Suprapubic skin (tissue), 4 donors: ENCODE data around the gene MAD2L1BP. TPM values are rescaled to one million over a fixed set of nuclear protein-coding genes. Genes with fewer than 3 reads are reported as not detected.
"Not testable (repeated sequence)": the region's sequence is repeated elsewhere in the genome, so short reads cannot be mapped to it uniquely, and the experiment has no call there.

Experiments used
- DNase-seq, 2 donors: peaks; one replicate each; pipeline ENCODE4 v3.0.0-alpha.2; 2019; ENCODE audit warnings: low spot score in 2 of 2
- H3K27ac ChIP-seq: fragments of 200-600 bp; sonication (generic); one replicate; pipeline ENCODE4 v1.5.1; 2019
- H3K27me3 ChIP-seq: fragments of 200-600 bp; sonication (generic); one replicate; pipeline ENCODE4 v1.5.1; 2019
- H3K36me3 ChIP-seq: fragments of 200-600 bp; sonication (generic); one replicate; pipeline ENCODE4 v1.5.1; 2019
- H3K4me1 ChIP-seq: fragments of 200-600 bp; sonication (generic); one replicate; pipeline ENCODE4 v1.5.1; 2019
- H3K4me3 ChIP-seq: fragments of 200-600 bp; sonication (generic); one replicate; pipeline ENCODE4 v1.5.1; 2019; ENCODE audit warnings: mild to moderate bottlenecking
- H3K9me3 ChIP-seq: fragments of 200-600 bp; sonication (generic); one replicate; pipeline ENCODE4 v1.5.1; 2019
- CTCF ChIP-seq, 2 donors: fragments of 200-600 bp in 1 of 2; fragments of 450-650 bp in 1 of 2; sonication (generic) in 1 of 2; IDR thresholded peaks; one replicate each; pipeline ENCODE4 v1.5.1; 2016 to 2019; ENCODE audit warnings: antibody characterized with exemption in 2 of 2, mild to moderate bottlenecking in 1 of 2, moderate library complexity in 1 of 2
- EP300 ChIP-seq: sonication (generic); formaldehyde crosslinking; IDR thresholded peaks from one replicate; pipeline ENCODE4 v1.6.1; 2017; ENCODE audit warnings: antibody characterized with exemption
- POLR2A ChIP-seq, 2 donors: fragments of 450-650 bp; IDR thresholded peaks; one replicate each; pipeline ENCODE4 v1.6.1; 2017; ENCODE audit warnings: antibody characterized with exemption in 2 of 2, mild to moderate bottlenecking in 2 of 2, moderate library complexity in 2 of 2
- POLR2AphosphoS5 ChIP-seq, 3 donors: sonication (generic); formaldehyde crosslinking; IDR thresholded peaks; one replicate each; pipeline ENCODE4 v1.6.1; 2017; ENCODE audit warnings: antibody characterized with exemption in 3 of 3
- WGBS: methylation state at CpG from one replicate; pipeline ENCODE4 v1.1.5; 2018; 5-methylcytosine and 5-hydroxymethylcytosine counted together
- total RNA-seq, 4 donors: library from RNA; depleted of rRNA; stranded (reverse); fragments of >200 nt; gene quantifications; one replicate each; pipeline ENCODE4 v1.1.0, GENCODE V29; 2016

MAD2L1BP gene
- total RNA-seq, 4 donors from 2014 or later, result 35.4 to 63.1 (median 49.7) TPM

GRCh38 chr6:43644940-43645612, 9.4 kb downstream of the MAD2L1BP start, which contains the start of gene RSPH9:
Gene RSPH9 (plus strand): TSS chr6:43645036. CDS start chr6:43645099, 63 bp downstream.
- no peak for TF ChIP-seq POLR2A (IDR thresholded peaks at IDR 0.05)
- TF ChIP-seq CTCF (IDR thresholded peaks at IDR 0.05), result no peak
- TF ChIP-seq POLR2AphosphoS5 (IDR thresholded peaks at IDR 0.05), result no peak
- TF ChIP-seq EP300, result no peak
- Histone ChIP-seq H3K27ac (no peak within 1 kb of the TSS), H3K36me3 (peaks cover 17% of the 10 kb centered on the region), H3K4me3 (peak within 1 kb of the TSS; percentile 45), H3K4me1 (peaks cover 10% of the 10 kb centered on the region), H3K9me3 (no peaks in the 10 kb centered on the region), H3K27me3 (no peaks in the 10 kb centered on the region)
- peak; percentile 81 to 87 for DNase-seq
- WGBS, result 8% methylated on average over 52 of the region's 52 CpGs

GRCh38 chr6:43645613-43645964, 9.9 kb downstream of the MAD2L1BP start:
- Histone ChIP-seq H3K4me1 (peaks cover 10% of the 10 kb centered on the region), H3K27me3 (no peaks in the 10 kb centered on the region), H3K4me3 (peak overlapping the region; percentile 45), H3K27ac (no peak overlapping the region), H3K9me3 (no peaks in the 10 kb centered on the region), H3K36me3 (peaks cover 11% of the 10 kb centered on the region)
- TF ChIP-seq EP300 (no peak), POLR2AphosphoS5 (IDR thresholded peaks at IDR 0.05) (no peak), CTCF (IDR thresholded peaks at IDR 0.05) (no peak), POLR2A (IDR thresholded peaks at IDR 0.05) (no peak)
- no peak for DNase-seq
- WGBS, result 7% methylated on average over 9 of the region's 9 CpGs

DNA sequence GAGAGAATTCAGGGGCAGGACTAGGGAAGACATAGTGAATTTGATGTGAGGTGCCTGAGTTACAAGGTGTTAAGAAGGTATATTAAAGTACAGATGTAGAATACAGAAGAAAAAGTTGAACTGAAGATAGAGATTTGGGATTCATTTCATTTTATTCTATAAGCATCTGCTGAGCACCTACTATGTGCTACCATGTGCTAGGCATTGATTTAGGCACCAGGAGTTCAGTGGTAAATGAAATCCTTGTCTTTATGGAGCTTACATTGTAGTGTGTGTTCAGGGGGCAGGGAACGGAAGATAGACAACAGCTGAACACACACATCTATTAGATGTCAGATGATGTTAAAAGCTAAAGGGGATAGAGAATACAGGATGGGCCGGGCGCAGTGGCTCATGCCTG, 12.0 kb downstream of the MAD2L1BP start:
- Histone ChIP-seq H3K4me3 (no peak overlapping the region), H3K4me1 (peaks cover 10% of the 10 kb centered on the region), H3K36me3 (no peaks in the 10 kb centered on the region), H3K27ac (no peak overlapping the region), H3K27me3 (no peaks in the 10 kb centered on the region), H3K9me3 (no peaks in the 10 kb centered on the region)
- no peak for DNase-seq
- WGBS, result 100% methylated on average over 3 of the region's 3 CpGs
- TF ChIP-seq CTCF (IDR thresholded peaks at IDR 0.05) (no peak), POLR2A (IDR thresholded peaks at IDR 0.05) (no peak), EP300 (no peak), POLR2AphosphoS5 (IDR thresholded peaks at IDR 0.05) (no peak)

GRCh38 chr6:43648248-43648647, 12.6 kb downstream of the MAD2L1BP start:
- no peak for TF ChIP-seq POLR2A (IDR thresholded peaks at IDR 0.05)
- TF ChIP-seq EP300, result no peak
- TF ChIP-seq POLR2AphosphoS5 (IDR thresholded peaks at IDR 0.05), result no peak
- TF ChIP-seq CTCF (IDR thresholded peaks at IDR 0.05), result no peak
- Histone ChIP-seq H3K27ac (no peak overlapping the region), H3K4me3 (no peak overlapping the region), H3K36me3 (no peaks in the 10 kb centered on the region), H3K27me3 (no peaks in the 10 kb centered on the region), H3K9me3 (no peaks in the 10 kb centered on the region), H3K4me1 (peaks cover 10% of the 10 kb centered on the region)
- WGBS, result 88% methylated on average over 2 of the region's 2 CpGs
- no peak for DNase-seq

- H3K36me3 ChIP-seq, H3K4me3 ChIP-seq, H3K4me1 ChIP-seq, DNase-seq, H3K9me3 ChIP-seq, H3K27ac ChIP-seq, H3K27me3 ChIP-seq: not testable (repeated sequence)
- 89% methylated on average over 2 of the region's 2 CpGs for WGBS
Measured at GRCh38 chr6:43652822-43653221, 17.2 kb downstream of the MAD2L1BP start.
